ENCODE measurements around the gene NTRK1. TPM values are rescaled to one million over a fixed set of nuclear protein-coding genes. Genes with fewer than 3 reads are reported as not detected.

NTRK1 gene
- total RNA-seq, 1 donor from 2014 or later: 0.52 TPM

DNA sequence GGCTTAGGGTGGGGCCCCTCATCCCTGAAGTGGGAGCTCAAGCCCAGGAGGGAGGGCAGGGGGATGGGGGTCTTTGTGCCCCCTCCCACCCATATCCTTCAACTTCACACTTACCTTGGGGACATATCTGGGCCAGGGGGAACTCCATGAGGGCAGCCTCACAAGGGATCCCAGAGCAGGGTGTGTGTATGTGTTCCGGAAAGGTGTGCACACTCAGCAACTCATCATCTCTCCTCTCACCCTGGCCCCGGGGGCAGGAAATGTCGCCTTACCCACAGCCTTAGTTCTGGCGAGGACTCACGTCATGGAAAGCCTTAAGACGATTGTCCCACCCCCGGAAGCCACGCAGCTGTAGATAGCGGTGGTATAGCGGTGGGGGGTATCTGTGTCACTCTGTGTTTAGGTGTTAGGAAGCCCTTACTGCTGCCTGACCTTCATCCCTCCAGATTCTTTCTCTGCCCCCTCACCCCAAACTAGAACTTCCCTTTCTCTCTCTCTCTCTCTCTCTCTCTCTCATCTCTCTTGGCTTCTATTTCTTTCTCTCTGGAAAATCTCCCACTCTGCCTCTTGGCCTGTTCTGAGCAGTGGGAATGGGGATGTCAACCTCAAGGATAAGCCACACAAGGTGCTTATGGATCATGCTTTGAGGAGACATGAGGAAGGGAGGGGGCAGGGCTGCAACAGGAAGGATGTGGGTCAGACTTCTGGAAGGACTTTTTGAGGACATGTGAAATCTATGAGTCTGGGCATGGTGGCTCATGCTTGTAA lies 43.9 kb upstream of the NTRK1 start, which contains the start of gene SH2D2A:
TSS of gene SH2D2A (minus strand) at position 288 of the 768 bp plus-strand sequence. CDS start at position 148, 140 bp downstream.
- H3K9ac ChIP-seq (ENCODE audit: low read depth in 1 of 3, low read length in 3 of 3): peak within 1 kb of the TSS; percentile 43 to 59 (median 54)
- H3K4me1 ChIP-seq (ENCODE audit: control insufficient read depth in 3 of 3, insufficient read depth in 3 of 3, low read length in 3 of 3): peaks cover 18 to 26% (median 23%) of the 10 kb centered on the region in 3 donors
- no peaks in the 10 kb centered on the region for H3K36me3 ChIP-seq (ENCODE audit: control insufficient read depth in 3 of 3, insufficient read depth in 3 of 3, low read length in 3 of 3)
- H3K27me3 ChIP-seq (ENCODE audit: control insufficient read depth in 3 of 3, insufficient read depth in 3 of 3, low read length in 3 of 3): peaks cover 6 to 15% (median 7%) of the 10 kb centered on the region in 3 donors
- H3K4me3 ChIP-seq (ENCODE audit: low read length in 3 of 3): peak within 1 kb of the TSS; percentile 32 to 65 (median 54)
- peak within 1 kb of the TSS; percentile 70 for H3K27ac ChIP-seq (ENCODE audit: low read depth, low read length)
- H3K9me3 ChIP-seq (ENCODE audit: control insufficient read depth in 3 of 3, low read length in 3 of 3): no peaks in the 10 kb centered on the region

GRCh38 chr1:156821801-156822200 lies 38.9 kb upstream of the NTRK1 start:
- H3K4me1 ChIP-seq (ENCODE audit: control insufficient read depth in 3 of 3, insufficient read depth in 3 of 3, low read length in 3 of 3): peaks cover 0 to 1% (median 0%) of the 10 kb centered on the region in 3 donors
- H3K4me3 ChIP-seq (ENCODE audit: low read length in 3 of 3): no peak overlapping the region
- no peak overlapping the region for H3K27ac ChIP-seq (ENCODE audit: low read depth, low read length)
- no peaks in the 10 kb centered on the region for H3K27me3 ChIP-seq (ENCODE audit: control insufficient read depth in 3 of 3, insufficient read depth in 3 of 3, low read length in 3 of 3)
- H3K9me3 ChIP-seq (ENCODE audit: control insufficient read depth in 3 of 3, low read length in 3 of 3): no peaks in the 10 kb centered on the region
- H3K9ac ChIP-seq (ENCODE audit: low read depth in 1 of 3, low read length in 3 of 3): no peak overlapping the region
- no peaks in the 10 kb centered on the region for H3K36me3 ChIP-seq (ENCODE audit: control insufficient read depth in 3 of 3, insufficient read depth in 3 of 3, low read length in 3 of 3)

GRCh38 chr1:156822680-156823079 lies 38.0 kb upstream of the NTRK1 start:
- Histone ChIP-seq H3K27me3 (ENCODE audit: control insufficient read depth in 3 of 3, insufficient read depth in 3 of 3, low read length in 3 of 3) (no peaks in the 10 kb centered on the region), H3K9ac (ENCODE audit: low read depth in 1 of 3, low read length in 3 of 3) (no peak overlapping the region), H3K27ac (ENCODE audit: low read depth, low read length) (no peak overlapping the region), H3K4me1 (ENCODE audit: control insufficient read depth in 3 of 3, insufficient read depth in 3 of 3, low read length in 3 of 3) (no peaks in the 10 kb centered on the region), H3K9me3 (ENCODE audit: control insufficient read depth in 3 of 3, low read length in 3 of 3) (no peaks in the 10 kb centered on the region), H3K4me3 (ENCODE audit: low read length in 3 of 3) (no peak overlapping the region), H3K36me3 (ENCODE audit: control insufficient read depth in 3 of 3, insufficient read depth in 3 of 3, low read length in 3 of 3) (no peaks in the 10 kb centered on the region)

DNA sequence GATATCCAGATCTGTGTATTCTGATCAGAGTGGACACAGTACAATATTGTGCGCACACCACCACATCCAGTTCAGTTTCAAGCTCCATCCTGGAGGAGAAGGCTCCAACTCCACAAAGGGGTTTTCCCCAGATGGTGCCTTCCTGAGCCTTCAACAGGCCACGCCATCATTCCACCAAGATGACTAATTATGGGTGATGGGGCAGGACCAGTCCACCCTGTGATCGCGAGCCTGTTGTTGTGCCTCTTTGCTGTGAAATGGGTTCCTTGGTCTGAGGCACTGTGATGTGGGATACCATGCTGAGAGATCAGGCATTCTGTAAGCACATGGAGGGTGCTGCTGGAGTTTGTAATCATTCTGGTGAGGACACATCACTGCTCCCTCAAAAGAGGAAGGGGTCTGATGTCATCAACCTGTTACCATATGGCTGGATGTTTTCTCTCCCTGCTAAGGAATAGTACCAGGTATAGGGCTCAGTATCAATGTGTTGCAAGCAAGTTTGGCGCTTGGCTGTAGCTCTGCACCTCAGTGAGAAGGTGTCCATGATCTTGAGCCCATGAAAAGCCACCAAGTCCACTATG lies 37.4 kb upstream of the NTRK1 start:
- Histone ChIP-seq H3K4me3 (ENCODE audit: low read length in 3 of 3) (no peak overlapping the region), H3K27ac (ENCODE audit: low read depth, low read length) (no peak overlapping the region), H3K4me1 (ENCODE audit: control insufficient read depth in 3 of 3, insufficient read depth in 3 of 3, low read length in 3 of 3) (no peaks in the 10 kb centered on the region), H3K9me3 (ENCODE audit: control insufficient read depth in 3 of 3, low read length in 3 of 3) (no peaks in the 10 kb centered on the region), H3K9ac (ENCODE audit: low read depth in 1 of 3, low read length in 3 of 3) (no peak overlapping the region), H3K36me3 (ENCODE audit: control insufficient read depth in 3 of 3, insufficient read depth in 3 of 3, low read length in 3 of 3) (no peaks in the 10 kb centered on the region), H3K27me3 (ENCODE audit: control insufficient read depth in 3 of 3, insufficient read depth in 3 of 3, low read length in 3 of 3) (no peaks in the 10 kb centered on the region)

- Histone ChIP-seq H3K4me1 (ENCODE audit: control insufficient read depth in 3 of 3, insufficient read depth in 3 of 3, low read length in 3 of 3) (no peaks in the 10 kb centered on the region), H3K27ac (ENCODE audit: low read depth, low read length) (no peak overlapping the region), H3K27me3 (ENCODE audit: control insufficient read depth in 3 of 3, insufficient read depth in 3 of 3, low read length in 3 of 3) (peaks cover 0 to 7% (median 4%) of the 10 kb centered on the region in 3 donors), H3K9me3 (ENCODE audit: control insufficient read depth in 3 of 3, low read length in 3 of 3) (no peaks in the 10 kb centered on the region), H3K4me3 (ENCODE audit: low read length in 3 of 3) (no peak overlapping the region), H3K9ac (ENCODE audit: low read depth in 1 of 3, low read length in 3 of 3) (no peak overlapping the region), H3K36me3 (ENCODE audit: control insufficient read depth in 3 of 3, insufficient read depth in 3 of 3, low read length in 3 of 3) (no peaks in the 10 kb centered on the region)
Measured at GRCh38 chr1:156826630-156827029, 34.0 kb upstream of the NTRK1 start.

DNA sequence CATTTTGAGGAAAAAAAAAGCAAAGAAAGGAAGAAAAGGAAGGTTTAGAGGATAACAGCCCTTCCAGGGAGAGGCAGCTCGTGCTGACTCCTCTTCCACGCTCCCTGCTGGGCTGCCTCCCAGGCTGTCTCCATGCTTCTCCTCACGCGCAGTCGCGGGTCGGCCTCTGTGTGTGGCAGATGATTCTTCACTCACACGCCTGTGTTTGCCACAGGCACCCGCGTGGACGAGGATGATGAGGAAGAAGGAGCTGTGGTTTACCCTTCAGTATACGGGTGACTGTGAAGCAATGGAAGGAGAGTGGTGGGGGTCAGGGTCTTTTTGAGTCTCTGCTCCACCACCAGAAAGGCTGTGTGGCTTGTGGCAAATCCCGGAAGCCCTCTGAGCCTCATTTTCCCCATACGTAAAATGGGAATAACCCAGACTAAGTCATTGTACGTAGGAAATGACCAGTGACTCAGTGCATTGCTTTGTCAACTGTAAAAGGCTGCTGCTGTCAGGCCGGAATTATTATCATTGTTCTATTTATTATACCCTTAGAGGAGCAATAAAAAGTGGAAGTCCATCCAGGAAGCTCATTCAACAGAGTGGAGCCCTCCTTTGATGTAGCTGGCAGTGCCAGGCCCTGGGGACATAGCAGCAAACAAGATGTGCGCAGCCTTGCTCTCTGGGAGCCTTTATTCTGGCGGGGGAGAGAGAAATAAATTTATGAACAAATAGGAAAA lies 32.1 kb upstream of the NTRK1 start:
- Histone ChIP-seq H3K9me3 (ENCODE audit: control insufficient read depth in 3 of 3, low read length in 3 of 3) (no peaks in the 10 kb centered on the region), H3K36me3 (ENCODE audit: control insufficient read depth in 3 of 3, insufficient read depth in 3 of 3, low read length in 3 of 3) (no peaks in the 10 kb centered on the region), H3K27me3 (ENCODE audit: control insufficient read depth in 3 of 3, insufficient read depth in 3 of 3, low read length in 3 of 3) (peaks cover 0 to 20% (median 9%) of the 10 kb centered on the region in 3 donors), H3K9ac (ENCODE audit: low read depth in 1 of 3, low read length in 3 of 3) (no peak overlapping the region), H3K4me1 (ENCODE audit: control insufficient read depth in 3 of 3, insufficient read depth in 3 of 3, low read length in 3 of 3) (no peaks in the 10 kb centered on the region), H3K27ac (ENCODE audit: low read depth, low read length) (no peak overlapping the region), H3K4me3 (ENCODE audit: low read length in 3 of 3) (no peak overlapping the region)

GRCh38 chr1:156832434-156832833 lies 28.2 kb upstream of the NTRK1 start:
- no peak overlapping the region for H3K9ac ChIP-seq (ENCODE audit: low read depth in 1 of 3, low read length in 3 of 3)
- peaks cover 8 to 34% (median 11%) of the 10 kb centered on the region in 3 donors for H3K27me3 ChIP-seq (ENCODE audit: control insufficient read depth in 3 of 3, insufficient read depth in 3 of 3, low read length in 3 of 3)
- no peak overlapping the region for H3K27ac ChIP-seq (ENCODE audit: low read depth, low read length)
- no peaks in the 10 kb centered on the region for H3K4me1 ChIP-seq (ENCODE audit: control insufficient read depth in 3 of 3, insufficient read depth in 3 of 3, low read length in 3 of 3)
- H3K36me3 ChIP-seq (ENCODE audit: control insufficient read depth in 3 of 3, insufficient read depth in 3 of 3, low read length in 3 of 3): no peaks in the 10 kb centered on the region
- no peaks in the 10 kb centered on the region for H3K9me3 ChIP-seq (ENCODE audit: control insufficient read depth in 3 of 3, low read length in 3 of 3)
- H3K4me3 ChIP-seq (ENCODE audit: low read length in 3 of 3): no peak overlapping the region

GRCh38 chr1:156833603-156834002 lies 27.1 kb upstream of the NTRK1 start:
- Histone ChIP-seq H3K36me3 (ENCODE audit: control insufficient read depth in 3 of 3, insufficient read depth in 3 of 3, low read length in 3 of 3) (no peaks in the 10 kb centered on the region), H3K4me1 (ENCODE audit: control insufficient read depth in 3 of 3, insufficient read depth in 3 of 3, low read length in 3 of 3) (no peaks in the 10 kb centered on the region), H3K4me3 (ENCODE audit: low read length in 3 of 3) (no peak overlapping the region), H3K9ac (ENCODE audit: low read depth in 1 of 3, low read length in 3 of 3) (no peak overlapping the region), H3K9me3 (ENCODE audit: control insufficient read depth in 3 of 3, low read length in 3 of 3) (no peaks in the 10 kb centered on the region), H3K27me3 (ENCODE audit: control insufficient read depth in 3 of 3, insufficient read depth in 3 of 3, low read length in 3 of 3) (peaks cover 11 to 43% (median 13%) of the 10 kb centered on the region in 3 donors), H3K27ac (ENCODE audit: low read depth, low read length) (no peak overlapping the region)

DNA sequence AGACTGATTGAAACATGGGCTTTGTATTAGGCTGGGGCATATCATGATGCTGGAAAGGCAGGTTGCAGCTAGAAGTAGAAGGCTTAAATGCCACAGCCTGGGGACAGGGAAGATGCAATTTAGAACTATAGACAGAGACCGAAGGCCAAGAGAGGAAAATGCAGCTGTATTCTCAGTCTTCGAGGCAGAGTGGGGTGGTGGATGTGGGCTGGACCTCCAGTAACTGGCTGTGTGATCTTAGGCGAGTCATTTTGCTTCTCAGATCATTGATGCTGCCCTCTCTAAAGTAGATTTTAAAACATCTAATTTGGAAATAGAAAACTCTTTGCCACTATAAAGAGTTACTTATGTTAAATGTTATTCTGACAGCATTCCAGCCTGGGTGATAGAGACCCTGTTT lies 26.3 kb upstream of the NTRK1 start:
- H3K27ac ChIP-seq (ENCODE audit: low read depth, low read length): no peak overlapping the region
- H3K4me1 ChIP-seq (ENCODE audit: control insufficient read depth in 3 of 3, insufficient read depth in 3 of 3, low read length in 3 of 3): no peaks in the 10 kb centered on the region
- H3K4me3 ChIP-seq (ENCODE audit: low read length in 3 of 3): no peak overlapping the region
- no peak overlapping the region for H3K9ac ChIP-seq (ENCODE audit: low read depth in 1 of 3, low read length in 3 of 3)
- no peaks in the 10 kb centered on the region for H3K9me3 ChIP-seq (ENCODE audit: control insufficient read depth in 3 of 3, low read length in 3 of 3)
- no peaks in the 10 kb centered on the region for H3K36me3 ChIP-seq (ENCODE audit: control insufficient read depth in 3 of 3, insufficient read depth in 3 of 3, low read length in 3 of 3)
- peaks cover 12 to 51% (median 16%) of the 10 kb centered on the region in 3 donors for H3K27me3 ChIP-seq (ENCODE audit: control insufficient read depth in 3 of 3, insufficient read depth in 3 of 3, low read length in 3 of 3)

Measured in skeletal muscle tissue (tissue), 4 donors.